VCaP (cell line): ENCODE results near the gene ANKS6.
A peak's percentile ranks its signal among the peaks of the same experiment; 100 is the strongest.

ENCODE experiments used
- H3K27ac ChIP-seq: fragments of 450-650 bp; 2 replicates; pipeline ENCODE4 v1.5.1; 2017
- CTCF ChIP-seq: fragments of 450-650 bp; conservative IDR thresholded peaks from 2 replicates; pipeline ENCODE4 v1.5.1; 2017; ENCODE audit warnings: mild to moderate bottlenecking, moderate library complexity

The ANKS6 gene

GRCh38 chr9:98815391-98815951 lies 19.1 kb upstream of the ANKS6 start:
- TF ChIP-seq CTCF, result no peak
- H3K27ac ChIP-seq, result no peak overlapping the region

DNA sequence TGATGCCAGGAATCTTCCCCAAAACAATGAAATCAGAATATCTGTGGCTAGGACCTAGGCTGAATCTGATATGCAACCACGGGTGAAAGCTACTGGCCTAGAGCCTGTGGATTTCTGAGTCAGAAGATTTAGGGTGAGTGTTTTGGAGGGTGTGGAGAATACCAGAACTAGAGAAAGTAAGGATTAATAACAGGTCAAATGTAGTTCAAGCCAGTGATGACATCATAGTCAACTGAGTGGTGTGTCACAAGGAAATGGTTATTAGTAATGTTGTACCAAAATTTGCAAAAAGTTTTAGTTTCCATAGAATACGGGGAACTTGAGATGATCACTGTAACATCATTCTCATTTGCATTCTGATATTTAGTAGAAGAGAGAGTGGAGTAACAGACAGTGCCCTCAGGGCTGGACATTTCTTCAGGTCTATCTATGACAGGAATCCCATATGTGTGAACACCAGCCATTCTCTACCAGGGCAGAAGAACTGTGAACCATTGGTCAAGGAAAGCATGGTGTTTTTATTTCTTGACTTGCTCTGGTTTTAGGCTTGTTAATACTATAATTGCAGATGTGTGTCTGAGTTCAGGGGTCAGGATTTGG lies 14.8 kb upstream of the ANKS6 start:
- H3K27ac ChIP-seq, result no peak overlapping the region

GRCh38 chr9:98810102-98810842 lies 13.9 kb upstream of the ANKS6 start:
- no peak overlapping the region for H3K27ac ChIP-seq
- TF ChIP-seq CTCF, result no peak

More for the DNA sequence above, 14.8 kb upstream of the ANKS6 start:
- no peak for TF ChIP-seq CTCF

GRCh38 chr9:98809311-98810101 lies 13.2 kb upstream of the ANKS6 start:
- no peak for TF ChIP-seq CTCF
- no peak overlapping the region for H3K27ac ChIP-seq

GRCh38 chr9:98808875-98809274 lies 12.5 kb upstream of the ANKS6 start:
- TF ChIP-seq CTCF, result no peak
- no peak overlapping the region for H3K27ac ChIP-seq

DNA sequence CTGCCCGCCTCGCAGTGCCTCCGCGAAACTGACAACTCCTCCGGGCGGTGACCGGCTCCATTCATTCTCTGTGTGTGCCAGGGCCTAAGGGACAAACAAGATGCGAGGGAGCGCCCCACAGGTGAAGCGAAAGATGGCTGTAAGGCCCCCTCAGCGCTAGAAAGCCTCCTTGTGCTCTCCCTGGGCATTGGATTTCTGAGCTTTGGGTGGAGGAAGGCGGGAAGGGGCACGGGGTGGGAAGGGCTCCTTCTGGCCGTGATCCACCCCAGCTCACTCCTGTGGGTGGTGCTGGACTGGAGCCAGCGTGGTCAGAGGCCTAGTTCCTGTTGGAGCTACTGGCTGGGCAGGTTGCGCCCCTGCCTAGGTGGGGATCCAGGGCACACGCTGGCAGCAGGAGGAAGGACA lies 12.1 kb upstream of the ANKS6 start:
- no peak overlapping the region for H3K27ac ChIP-seq
- no peak for TF ChIP-seq CTCF

DNA sequence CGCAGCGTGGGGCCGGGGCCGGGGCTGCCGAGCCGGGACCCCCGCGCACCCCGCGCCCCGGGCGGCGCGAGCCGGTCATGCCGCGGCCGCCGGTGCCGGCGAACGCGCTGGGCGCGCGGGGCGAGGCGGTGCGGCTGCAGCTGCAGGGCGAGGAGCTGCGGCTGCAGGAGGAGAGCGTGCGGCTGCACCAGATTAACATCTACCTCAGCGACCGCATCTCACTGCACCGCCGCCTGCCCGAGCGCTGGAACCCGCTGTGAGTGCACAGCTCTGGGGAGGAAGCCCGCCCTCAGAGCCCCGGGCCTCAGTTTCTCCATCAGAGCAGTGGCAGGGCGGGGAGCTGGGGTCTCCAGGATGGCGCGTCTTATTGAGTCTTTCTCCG lies 11.4 kb upstream of the ANKS6 start:
- TF ChIP-seq CTCF, result no peak
- H3K27ac ChIP-seq, result peak overlapping the region; percentile 34
